Mesendoderm (in vitro differentiated cells): ENCODE data around the gene UNKL.

Experiments
- DNase-seq: peaks from one replicate; pipeline ENCODE4 v3.0.0; 2013
- H2AK5ac ChIP-seq: 2 replicates; pipeline ENCODE4 v1.6.1; 2013; ENCODE audit warnings: low read length, inconsistent platforms
- H2BK120ac ChIP-seq: 2 replicates; pipeline ENCODE4 v1.6.1; 2013; ENCODE audit warnings: low read depth, mild to moderate bottlenecking, low read length, moderate library complexity, mixed read lengths
- H2BK15ac ChIP-seq: replicated peaks from 2 replicates; pipeline ENCODE4 v1.6.1; 2013; ENCODE audit warnings: low read depth, mild to moderate bottlenecking, moderate library complexity
- H2BK5ac ChIP-seq: 2 replicates; pipeline ENCODE4 v1.6.1; 2013; ENCODE audit warnings: low read length, inconsistent platforms
- H3K18ac ChIP-seq: 2 replicates; pipeline ENCODE4 v1.6.1; 2013; ENCODE audit warnings: mild to moderate bottlenecking, low read length, mixed read lengths
- H3K23ac ChIP-seq: one replicate; pipeline ENCODE4 v1.6.1; 2013; ENCODE audit warnings: low read length
- H3K27ac ChIP-seq: 2 replicates; pipeline ENCODE4 v1.5.1; 2013; ENCODE audit warnings: low read depth, mild to moderate bottlenecking, inconsistent platforms, low read length, moderate library complexity
- H3K27me3 ChIP-seq: 2 replicates; pipeline ENCODE4 v1.6.1; 2013; ENCODE audit warnings: low read length, control low read depth, mild to moderate bottlenecking, inconsistent platforms; ENCODE audit not compliant: insufficient read depth, poor library complexity
- H3K36me3 ChIP-seq: 2 replicates; pipeline ENCODE4 v1.6.1; 2013; ENCODE audit warnings: low read length, inconsistent platforms; ENCODE audit not compliant: control insufficient read depth, insufficient read depth
- H3K4ac ChIP-seq: one replicate; pipeline ENCODE4 v1.6.1; 2013; ENCODE audit warnings: low read depth, mild to moderate bottlenecking, low read length, moderate library complexity
- H3K4me1 ChIP-seq: 2 replicates; pipeline ENCODE4 v1.6.1; 2013; ENCODE audit warnings: low read depth, low read length, inconsistent platforms; ENCODE audit not compliant: control insufficient read depth
- H3K4me2 ChIP-seq: 2 replicates; pipeline ENCODE4 v1.6.1; 2013; ENCODE audit warnings: low read length
- H3K4me3 ChIP-seq: 2 replicates; pipeline ENCODE4 v1.5.1; 2013; ENCODE audit warnings: mild to moderate bottlenecking, low read length
- H3K56ac ChIP-seq: one replicate; pipeline ENCODE4 v1.6.1; 2013; ENCODE audit warnings: low read length
- H3K79me1 ChIP-seq: 2 replicates; pipeline ENCODE4 v1.6.1; 2013; ENCODE audit warnings: low read length, inconsistent platforms
- H3K79me2 ChIP-seq: 2 replicates; pipeline ENCODE4 v1.6.1; 2013; ENCODE audit warnings: mild to moderate bottlenecking, low read length; ENCODE audit not compliant: control insufficient read depth, insufficient read depth
- H3K9ac ChIP-seq: 2 replicates; pipeline ENCODE4 v1.6.1; 2013; ENCODE audit warnings: low read length, inconsistent platforms
- H4K5ac ChIP-seq: one replicate; pipeline ENCODE4 v1.6.1; 2013; ENCODE audit warnings: low read length
- H4K8ac ChIP-seq: one replicate; pipeline ENCODE4 v1.6.1; 2013; ENCODE audit warnings: low read depth, mild to moderate bottlenecking, control low read depth, low read length, moderate library complexity
- WGBS: extraction: QIAGEN DNeasy Blood & Tissue Kit; methylation state at CpG from one replicate; pipeline ENCODE4 v1.1.7; 2013; ENCODE audit warnings: low lambda C conversion rate, missing lambda C conversion rate; ENCODE audit not compliant: insufficient coverage; ENCODE audit errors: extremely low coverage; 5-methylcytosine and 5-hydroxymethylcytosine counted together

Gene UNKL

GRCh38 chr16:1427473-1428461 is 13.3 kb upstream of the UNKL start:
- no peaks in the 10 kb centered on the region for H3K79me1 ChIP-seq
- H3K79me2 ChIP-seq = no peaks in the 10 kb centered on the region
- no CpG with 5 or more reads among the region's 53 CpGs for WGBS
- no peak overlapping the region for H2BK5ac ChIP-seq
- no peak overlapping the region for H2BK120ac ChIP-seq
- no peak for DNase-seq
- H3K27me3 ChIP-seq = no peaks in the 10 kb centered on the region
- no peak overlapping the region for H4K5ac ChIP-seq
- no peak overlapping the region for H3K27ac ChIP-seq
- H3K4me1 ChIP-seq = no peaks in the 10 kb centered on the region
- H3K18ac ChIP-seq = no peak overlapping the region
- H3K36me3 ChIP-seq = no peaks in the 10 kb centered on the region
- no peak overlapping the region for H3K9ac ChIP-seq
- H3K4me3 ChIP-seq = no peak overlapping the region
- H3K56ac ChIP-seq = no peak overlapping the region
- no peak overlapping the region for H4K8ac ChIP-seq
- H3K4ac ChIP-seq = no peak overlapping the region
- no peak overlapping the region for H3K4me2 ChIP-seq
- no peak overlapping the region for H2BK15ac ChIP-seq
- no peak overlapping the region for H3K23ac ChIP-seq
- H2AK5ac ChIP-seq = no peak overlapping the region

GRCh38 chr16:1426734-1427471 is 12.4 kb upstream of the UNKL start:
- H3K27me3 ChIP-seq = no peaks in the 10 kb centered on the region
- no peak overlapping the region for H3K23ac ChIP-seq
- no peaks in the 10 kb centered on the region for H3K79me2 ChIP-seq
- H3K4me2 ChIP-seq = no peak overlapping the region
- peak; percentile 51 for DNase-seq
- H3K27ac ChIP-seq = no peak overlapping the region
- no peak overlapping the region for H3K4ac ChIP-seq
- H2BK15ac ChIP-seq = no peak overlapping the region
- no peak overlapping the region for H2BK120ac ChIP-seq
- no peak overlapping the region for H3K18ac ChIP-seq
- no peak overlapping the region for H4K8ac ChIP-seq
- no peak overlapping the region for H2BK5ac ChIP-seq
- H4K5ac ChIP-seq = no peak overlapping the region
- no peak overlapping the region for H2AK5ac ChIP-seq
- no peak overlapping the region for H3K4me3 ChIP-seq
- no peaks in the 10 kb centered on the region for H3K79me1 ChIP-seq
- no CpG with 5 or more reads among the region's 42 CpGs for WGBS
- H3K56ac ChIP-seq = no peak overlapping the region
- no peak overlapping the region for H3K9ac ChIP-seq
- H3K4me1 ChIP-seq = no peaks in the 10 kb centered on the region
- H3K36me3 ChIP-seq = no peaks in the 10 kb centered on the region

GRCh38 chr16:1425616-1426370 is 11.3 kb upstream of the UNKL start:
- H3K36me3 ChIP-seq = no peaks in the 10 kb centered on the region
- no CpG with 5 or more reads among the region's 16 CpGs for WGBS

GRCh38 chr16:1424028-1424427 is 9.5 kb upstream of the UNKL start:
- H3K36me3 ChIP-seq = no peaks in the 10 kb centered on the region
- H3K56ac ChIP-seq = no peak overlapping the region
- H2AK5ac ChIP-seq = no peak overlapping the region
- no peak overlapping the region for H3K18ac ChIP-seq
- DNase-seq = no peak
- no peak overlapping the region for H3K4me3 ChIP-seq
- no peak overlapping the region for H2BK5ac ChIP-seq
- H3K23ac ChIP-seq = no peak overlapping the region
- no peak overlapping the region for H3K9ac ChIP-seq
- H3K79me2 ChIP-seq = peaks cover 9% of the 10 kb centered on the region
- no peak overlapping the region for H3K4ac ChIP-seq
- H3K79me1 ChIP-seq = peaks cover 7% of the 10 kb centered on the region
- H4K8ac ChIP-seq = no peak overlapping the region
- H3K27me3 ChIP-seq = no peaks in the 10 kb centered on the region
- H3K4me2 ChIP-seq = no peak overlapping the region
- no peak overlapping the region for H4K5ac ChIP-seq
- no peak overlapping the region for H2BK15ac ChIP-seq
- no CpG with 5 or more reads among the region's 12 CpGs for WGBS
- peaks cover 2% of the 10 kb centered on the region for H3K4me1 ChIP-seq
- no peak overlapping the region for H3K27ac ChIP-seq
- H2BK120ac ChIP-seq = no peak overlapping the region

More at GRCh38 chr16:1425616-1426370, 11.3 kb upstream of the UNKL start:
- H3K27ac ChIP-seq = no peak overlapping the region
- H3K9ac ChIP-seq = no peak overlapping the region
- no peaks in the 10 kb centered on the region for H3K79me1 ChIP-seq
- no peak overlapping the region for H3K4me2 ChIP-seq
- no peak overlapping the region for H2BK15ac ChIP-seq
- H3K4ac ChIP-seq = no peak overlapping the region
- H4K5ac ChIP-seq = no peak overlapping the region
- H3K4me3 ChIP-seq = no peak overlapping the region
- DNase-seq = no peak
- H4K8ac ChIP-seq = no peak overlapping the region
- no peaks in the 10 kb centered on the region for H3K4me1 ChIP-seq
- no peaks in the 10 kb centered on the region for H3K79me2 ChIP-seq
- no peak overlapping the region for H2BK5ac ChIP-seq
- no peak overlapping the region for H2AK5ac ChIP-seq
- H3K23ac ChIP-seq = no peak overlapping the region
- no peak overlapping the region for H2BK120ac ChIP-seq
- H3K27me3 ChIP-seq = no peaks in the 10 kb centered on the region
- H3K18ac ChIP-seq = no peak overlapping the region
- no peak overlapping the region for H3K56ac ChIP-seq

GRCh38 chr16:1422076-1422475 is 7.6 kb upstream of the UNKL start:
- Histone ChIP-seq H3K4ac (no peak overlapping the region), H3K18ac (no peak overlapping the region), H2BK5ac (no peak overlapping the region), H4K8ac (no peak overlapping the region), H2BK120ac (no peak overlapping the region), H4K5ac (no peak overlapping the region), H3K23ac (no peak overlapping the region), H3K27ac (no peak overlapping the region), H3K4me1 (peaks cover 2% of the 10 kb centered on the region), H3K79me1 (peaks cover 10% of the 10 kb centered on the region), H2AK5ac (no peak overlapping the region), H3K4me3 (no peak overlapping the region), H3K36me3 (no peaks in the 10 kb centered on the region), H3K9ac (no peak overlapping the region), H3K79me2 (peaks cover 12% of the 10 kb centered on the region), H3K4me2 (no peak overlapping the region), H3K27me3 (no peaks in the 10 kb centered on the region), H2BK15ac (no peak overlapping the region), H3K56ac (no peak overlapping the region)
- no CpG with 5 or more reads among the region's 10 CpGs for WGBS
- no peak for DNase-seq
